ENCODE data around the gene RABGAP1L.

RABGAP1L gene

GRCh38 chr1:174956976-174957375 lies 797.7 kb downstream of the RABGAP1L start:
- FAIRE-seq: peak; percentile 56
- TF ChIP-seq CTCF (IDR thresholded peaks at IDR 0.05; ENCODE audit: insufficient read depth, missing control alignments): no peak
- no peak for DNase-seq (ENCODE audit: insufficient read length, low spot score)

- no peak for FAIRE-seq
- TF ChIP-seq CTCF (IDR thresholded peaks at IDR 0.05; ENCODE audit: insufficient read depth, missing control alignments): no peak
- DNase-seq (ENCODE audit: insufficient read length, low spot score): no peak
Observed at GRCh38 chr1:174957829-174958228, 798.5 kb downstream of the RABGAP1L start.

GRCh38 chr1:174958396-174958795 lies 799.1 kb downstream of the RABGAP1L start:
- no peak for TF ChIP-seq CTCF (IDR thresholded peaks at IDR 0.05; ENCODE audit: insufficient read depth, missing control alignments)
- FAIRE-seq: no peak
- no peak for DNase-seq (ENCODE audit: insufficient read length, low spot score)

- no peak for TF ChIP-seq CTCF (IDR thresholded peaks at IDR 0.05; ENCODE audit: insufficient read depth, missing control alignments)
- no peak for DNase-seq (ENCODE audit: insufficient read length, low spot score)
- no peak for FAIRE-seq
Observed at GRCh38 chr1:174960362-174960761, 801.0 kb downstream of the RABGAP1L start.

GRCh38 chr1:174963529-174964125 lies 804.3 kb downstream of the RABGAP1L start:
- DNase-seq (ENCODE audit: insufficient read length, low spot score) (no peak), FAIRE-seq (no peak)
- no peak for TF ChIP-seq CTCF (IDR thresholded peaks at IDR 0.05; ENCODE audit: insufficient read depth, missing control alignments)

GRCh38 chr1:174964261-174964971 lies 805.1 kb downstream of the RABGAP1L start:
- no peak for DNase-seq (ENCODE audit: insufficient read length, low spot score)
- no peak for TF ChIP-seq CTCF (IDR thresholded peaks at IDR 0.05; ENCODE audit: insufficient read depth, missing control alignments)
- no peak for FAIRE-seq

GRCh38 chr1:174964972-174965361 lies 805.6 kb downstream of the RABGAP1L start:
- FAIRE-seq (no peak), DNase-seq (ENCODE audit: insufficient read length, low spot score) (no peak)
- no peak for TF ChIP-seq CTCF (IDR thresholded peaks at IDR 0.05; ENCODE audit: insufficient read depth, missing control alignments)
